Smooth muscle cell (in vitro differentiated cells): ENCODE results near the gene KIRREL2. TPM values are rescaled to one million over a fixed set of nuclear protein-coding genes. Genes with fewer than 3 reads are reported as not detected.
A peak's percentile ranks its signal among the peaks of the same experiment; 100 is the strongest.
"Not testable (repeated sequence)": the region's sequence is repeated elsewhere in the genome, so short reads cannot be mapped to it uniquely, and the experiment has no call there.

Experiments used
- DNase-seq: peaks from one replicate; lab custom pipeline; 2025; ENCODE audit not compliant: unreplicated experiment; lab: John Stamatoyannopoulos, UW
- H2AFZ ChIP-seq: fragments of 200-600 bp; sonication (generic); 2 replicates; pipeline ENCODE4 v1.6.0; 2016; ENCODE audit warnings: antibody characterized with exemption, low read depth, mild to moderate bottlenecking
- H3F3A ChIP-seq: fragments of 200-600 bp; sonication (generic); 2 replicates; pipeline ENCODE4 v1.6.0; 2017; ENCODE audit warnings: antibody characterized with exemption, low read depth
- H3K27ac ChIP-seq: fragments of 200-600 bp; sonication (generic); 2 replicates; pipeline ENCODE4 v1.5.1; 2016; ENCODE audit warnings: low read depth, mild to moderate bottlenecking
- H3K27me3 ChIP-seq: fragments of 200-600 bp; sonication (generic); 2 replicates; pipeline ENCODE4 v1.6.1; 2016; ENCODE audit warnings: low read depth, mild to moderate bottlenecking
- H3K36me3 ChIP-seq: fragments of 200-600 bp; sonication (generic); 2 replicates; pipeline ENCODE4 v1.5.1; 2016; ENCODE audit warnings: low read depth
- H3K4me1 ChIP-seq: fragments of 200-600 bp; sonication (generic); 2 replicates; pipeline ENCODE4 v1.5.1; 2016; ENCODE audit warnings: low read depth
- H3K4me2 ChIP-seq: fragments of 200-600 bp; sonication (generic); 2 replicates; pipeline ENCODE4 v1.6.0; 2016; ENCODE audit warnings: mild to moderate bottlenecking
- H3K4me3 ChIP-seq: fragments of 200-600 bp; sonication (generic); 2 replicates; pipeline ENCODE4 v1.5.1; 2016; ENCODE audit warnings: mild to moderate bottlenecking
- H3K79me2 ChIP-seq: fragments of 200-600 bp; sonication (generic); 2 replicates; pipeline ENCODE4 v1.6.0; 2016; ENCODE audit warnings: low read depth, mild to moderate bottlenecking
- H3K9ac ChIP-seq: fragments of 200-600 bp; sonication (generic); 2 replicates; pipeline ENCODE4 v1.6.0; 2016; ENCODE audit warnings: low read depth
- H3K9me3 ChIP-seq: fragments of 200-600 bp; sonication (generic); replicated peaks from 2 replicates; pipeline ENCODE4 v1.5.1; 2016; ENCODE audit warnings: low read depth
- H4K20me1 ChIP-seq: fragments of 200-600 bp; sonication (generic); 2 replicates; pipeline ENCODE4 v1.6.0; 2016; ENCODE audit warnings: low read depth
- CTCF ChIP-seq: fragments of 200-600 bp; sonication (generic); IDR thresholded peaks from 2 replicates; pipeline ENCODE4 v1.5.1; 2017; ENCODE audit warnings: borderline replicate concordance, mild to moderate bottlenecking, antibody characterized with exemption; ENCODE audit not compliant: insufficient read depth, poor library complexity, severe bottlenecking
- WGBS: methylation state at CpG from one replicate; pipeline ENCODE4 v1.1.7; 2016; ENCODE audit warnings: low lambda C conversion rate; 5-methylcytosine and 5-hydroxymethylcytosine counted together
- polyA plus RNA-seq: library from polyadenylated mRNA; unstranded; fragments of >200 nt; fragmentation: Nextera tagmentation; extraction: Ambion mirVana; gene quantifications from 2 replicates; pipeline ENCODE4 v1.2.1, GENCODE V29; 2016
- total RNA-seq: library from RNA; depleted of rRNA; stranded (reverse); fragments of >200 nt; gene quantifications from 2 replicates; pipeline ENCODE4 v1.2.3, GENCODE V29; 2014

KIRREL2 gene
- total and polyA plus RNA-seq, 2 experiments from 2014 or later: 0.56 to 2.1 TPM

DNA sequence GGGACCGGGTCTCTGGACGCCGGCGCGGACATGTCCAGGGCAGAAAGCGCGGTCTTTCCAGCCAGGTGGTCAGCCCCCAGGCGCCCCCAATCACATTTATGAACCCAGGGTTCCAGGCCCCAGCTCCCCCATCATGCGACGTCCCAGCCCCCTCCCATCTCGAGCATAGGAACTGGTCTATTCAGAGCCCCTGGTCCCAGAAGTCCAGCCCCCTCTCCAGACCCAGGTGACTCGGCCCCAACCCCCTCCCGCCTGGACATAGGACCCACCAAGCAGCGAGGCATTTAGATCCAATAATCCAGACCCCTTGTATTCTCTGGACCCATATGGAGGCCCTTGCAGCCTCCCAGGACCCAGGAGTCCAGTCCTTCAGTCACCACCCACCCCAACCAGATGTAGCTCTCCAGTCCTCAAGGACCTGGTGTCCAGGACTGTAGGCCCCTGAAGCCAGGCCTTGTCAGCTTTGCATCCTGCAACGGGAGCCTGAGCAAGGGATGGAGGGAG, 12.2 kb downstream of the KIRREL2 start:
- Histone ChIP-seq H3K4me1 (peaks cover 13% of the 10 kb centered on the region), H3K36me3 (no peaks in the 10 kb centered on the region), H2AFZ (no peak overlapping the region), H3F3A (no peaks in the 10 kb centered on the region), H3K9me3 (no peaks in the 10 kb centered on the region), H3K4me3 (peak overlapping the region; percentile 64), H3K4me2 (peak overlapping the region; percentile 92), H3K79me2 (no peaks in the 10 kb centered on the region), H3K27ac (no peak overlapping the region), H3K9ac (no peak overlapping the region), H4K20me1 (no peaks in the 10 kb centered on the region), H3K27me3 (no peaks in the 10 kb centered on the region)
- TF ChIP-seq CTCF: no peak
- 2% methylated on average over 14 of the region's 15 CpGs for WGBS
- no peak for DNase-seq

DNA sequence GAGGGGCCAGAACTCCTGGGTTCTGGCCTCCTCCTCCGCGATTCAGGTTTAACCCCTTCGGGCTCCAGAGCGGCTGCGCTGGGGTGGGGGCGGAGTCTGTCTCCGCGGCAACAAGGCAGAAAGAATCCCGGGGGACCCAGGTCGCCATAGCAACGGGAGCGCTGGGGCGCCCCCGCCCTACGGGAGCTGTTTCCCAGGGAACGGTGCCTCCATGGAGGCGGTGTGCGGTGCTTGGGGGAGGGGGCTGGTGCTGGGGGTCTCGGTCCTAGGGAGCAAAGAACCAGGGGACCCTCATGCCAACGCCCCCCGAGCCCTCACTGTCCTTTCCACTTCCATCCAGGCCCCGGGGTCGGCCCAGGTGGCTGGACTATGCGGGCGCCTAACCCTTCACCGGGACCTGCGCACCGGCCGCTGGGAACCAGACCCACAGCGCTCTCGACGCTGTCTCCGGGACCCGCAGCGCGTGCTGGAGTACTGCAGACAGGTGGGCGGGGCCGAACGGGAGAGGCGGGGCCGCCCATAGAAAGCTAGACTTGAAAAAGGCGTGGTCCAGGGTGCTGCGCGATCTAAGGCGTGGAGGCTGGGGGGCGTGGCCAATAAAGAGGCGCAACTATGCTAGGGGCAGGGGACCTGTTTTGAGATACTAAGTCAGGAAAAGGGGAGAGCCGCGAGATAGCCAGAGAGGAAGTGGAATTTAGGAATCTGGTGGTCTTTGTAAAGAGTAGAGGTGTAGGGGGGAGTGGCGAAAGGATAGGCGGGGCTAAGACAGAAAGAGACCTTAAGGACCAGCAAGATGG, 12.8 kb downstream of the KIRREL2 start:
- H3K9me3 ChIP-seq: no peaks in the 10 kb centered on the region
- H3K4me3 ChIP-seq: peak overlapping the region; percentile 64
- TF ChIP-seq CTCF: no peak
- no peak overlapping the region for H3K9ac ChIP-seq
- no peaks in the 10 kb centered on the region for H3K79me2 ChIP-seq
- no peaks in the 10 kb centered on the region for H3K27me3 ChIP-seq
- no peaks in the 10 kb centered on the region for H3F3A ChIP-seq
- under 1% methylated on average over 44 of the region's 51 CpGs for WGBS
- H4K20me1 ChIP-seq: no peaks in the 10 kb centered on the region
- no peak overlapping the region for H2AFZ ChIP-seq
- DNase-seq: no peak
- peak overlapping the region; percentile 92 for H3K4me2 ChIP-seq
- H3K36me3 ChIP-seq: no peaks in the 10 kb centered on the region
- H3K27ac ChIP-seq: no peak overlapping the region
- H3K4me1 ChIP-seq: peaks cover 13% of the 10 kb centered on the region

DNA sequence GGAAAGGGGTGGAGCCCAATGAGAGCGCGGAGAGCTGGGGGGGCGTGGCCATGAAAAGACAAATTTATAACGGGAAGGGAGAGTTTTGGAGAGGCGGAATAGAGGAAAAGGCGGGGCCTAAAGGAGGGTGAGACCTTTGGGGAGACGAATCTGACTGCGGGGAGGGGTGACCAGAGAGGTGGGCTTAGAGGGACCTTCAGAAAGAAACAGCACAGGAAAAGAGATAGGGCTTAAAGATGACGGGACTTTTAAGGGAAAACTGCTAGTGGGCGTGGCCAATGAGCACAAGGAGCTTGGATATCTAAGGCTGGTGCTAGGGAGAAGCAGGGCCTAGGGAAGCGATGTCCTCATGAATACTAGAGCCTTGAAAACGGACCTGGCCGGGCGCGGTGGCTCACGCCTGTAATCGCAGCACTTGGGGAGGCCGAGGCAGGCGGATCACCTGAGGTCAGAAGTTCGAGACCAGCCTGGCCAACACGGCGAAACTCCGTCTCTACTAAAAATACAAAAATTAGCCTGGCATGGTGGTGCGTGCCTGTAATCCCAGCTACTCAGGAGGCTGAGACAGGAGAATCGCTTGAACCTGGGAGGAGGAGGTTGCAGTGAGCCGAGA, 13.5 kb downstream of the KIRREL2 start:
- 44% methylated on average over 26 of the region's 26 CpGs for WGBS

GRCh38 chr19:35870798-35871197, 14.1 kb downstream of the KIRREL2 start:
- no peaks in the 10 kb centered on the region for H3K36me3 ChIP-seq
- H3K4me1 ChIP-seq: peaks cover 13% of the 10 kb centered on the region
- no peaks in the 10 kb centered on the region for H3K79me2 ChIP-seq
- H3K9ac ChIP-seq: no peak overlapping the region
- DNase-seq: no peak
- H3K27ac ChIP-seq: no peak overlapping the region
- no peak for TF ChIP-seq CTCF
- no peak overlapping the region for H3K4me3 ChIP-seq
- H4K20me1 ChIP-seq: no peaks in the 10 kb centered on the region
- H3K9me3 ChIP-seq: no peaks in the 10 kb centered on the region
- no peaks in the 10 kb centered on the region for H3K27me3 ChIP-seq
- 80% methylated on average over 12 of the region's 12 CpGs for WGBS
- no peak overlapping the region for H3K4me2 ChIP-seq
- no peaks in the 10 kb centered on the region for H3F3A ChIP-seq
- H2AFZ ChIP-seq: no peak overlapping the region

More for the DNA sequence above, 13.5 kb downstream of the KIRREL2 start:
- not testable (repeated sequence) for H2AFZ ChIP-seq, H3K27me3 ChIP-seq, H3K9ac ChIP-seq, DNase-seq, H3K36me3 ChIP-seq, H4K20me1 ChIP-seq, H3K79me2 ChIP-seq, H3F3A ChIP-seq, H3K27ac ChIP-seq, H3K9me3 ChIP-seq
- Histone ChIP-seq H3K4me1 (peaks cover 13% of the 10 kb centered on the region), H3K4me2 (peak overlapping the region; percentile 92), H3K4me3 (peak overlapping the region; percentile 64)
